ENCODE results near the gene ZDHHC4.

GRCh38 chr7:6621195-6622133 lies 44.2 kb downstream of the ZDHHC4 start:
- no peak for TF ChIP-seq CTCF (IDR thresholded peaks at IDR 0.05; ENCODE audit: borderline replicate concordance, extremely low read depth, low read length, poor library complexity, severe bottlenecking)
- TF ChIP-seq EZH2 (IDR thresholded peaks at IDR 0.05; ENCODE audit: borderline replicate concordance, low read depth, low read length, severe bottlenecking) = no peak

Measured in DND-41 (cell line).